Loucy (cell line): Measurements from ENCODE around the gene LUZP2.

ENCODE experiments used
- H2AFZ ChIP-seq: fragments of 200-600 bp; sonication (generic); 2 replicates; pipeline ENCODE4 v1.6.0; 2016; ENCODE audit warnings: antibody characterized with exemption, mild to moderate bottlenecking, low read length, moderate library complexity
- H3F3A ChIP-seq: fragments of 200-600 bp; 2 replicates; pipeline ENCODE4 v1.6.0; 2016; ENCODE audit warnings: antibody characterized with exemption, low read depth, mild to moderate bottlenecking
- H3K27me3 ChIP-seq: fragments of 200-600 bp; sonication (generic); 2 replicates; pipeline ENCODE4 v1.6.1; 2014; ENCODE audit warnings: low read length, mild to moderate bottlenecking; ENCODE audit not compliant: insufficient read depth, poor library complexity, severe bottlenecking
- H3K36me3 ChIP-seq: fragments of 200-600 bp; sonication (generic); 2 replicates; pipeline ENCODE4 v1.6.1; 2016; ENCODE audit warnings: low read length; ENCODE audit not compliant: insufficient read depth
- H3K4me1 ChIP-seq: fragments of 200-600 bp; sonication (generic); 2 replicates; pipeline ENCODE4 v1.5.1; 2014; ENCODE audit warnings: low read length, mild to moderate bottlenecking; ENCODE audit not compliant: insufficient read depth, poor library complexity, severe bottlenecking
- H3K4me2 ChIP-seq: fragments of 200-600 bp; sonication (generic); 2 replicates; pipeline ENCODE4 v1.6.0; 2014; ENCODE audit warnings: antibody characterized with exemption, low read length, low read depth, mild to moderate bottlenecking; ENCODE audit not compliant: poor library complexity, severe bottlenecking
- H3K4me3 ChIP-seq: fragments of 200-600 bp; sonication (generic); 2 replicates; pipeline ENCODE4 v1.5.1; 2014; ENCODE audit warnings: low read length, mild to moderate bottlenecking, mixed read lengths; ENCODE audit not compliant: poor library complexity, severe bottlenecking
- H3K79me2 ChIP-seq: fragments of 200-600 bp; sonication (generic); 2 replicates; pipeline ENCODE4 v1.6.1; 2014; ENCODE audit warnings: low read length; ENCODE audit not compliant: insufficient read depth
- H3K9ac ChIP-seq: fragments of 200-600 bp; sonication (generic); 2 replicates; pipeline ENCODE4 v1.6.0; 2014; ENCODE audit warnings: mild to moderate bottlenecking, low read depth, low read length, moderate library complexity; ENCODE audit not compliant: poor library complexity, severe bottlenecking
- H3K9me2 ChIP-seq: fragments of 200-600 bp; sonication (generic); replicated peaks from 2 replicates; pipeline ENCODE4 v1.6.1; 2016; ENCODE audit warnings: low read depth, low read length, mixed read lengths
- H3K9me3 ChIP-seq: fragments of 200-600 bp; sonication (generic); 2 replicates; pipeline ENCODE4 v1.6.1; 2014; ENCODE audit warnings: mild to moderate bottlenecking, antibody characterized with exemption, low read length, low read depth; ENCODE audit not compliant: insufficient read depth
- H4K20me1 ChIP-seq: fragments of 200-600 bp; sonication (generic); 2 replicates; pipeline ENCODE4 v1.6.0; 2014; ENCODE audit warnings: antibody characterized with exemption, low read length, mild to moderate bottlenecking; ENCODE audit not compliant: insufficient read depth, poor library complexity, severe bottlenecking
- EZH2phosphoT487 ChIP-seq: fragments of 200-600 bp; IDR thresholded peaks from 2 replicates; pipeline ENCODE4 v1.6.1; 2018; ENCODE audit warnings: antibody characterized with exemption, mild to moderate bottlenecking, moderate library complexity, borderline replicate concordance
- TF ChIP-seq, protein P1 (sequence below): fragments of 200-600 bp; sonication (generic); conservative IDR thresholded peaks from 2 replicates; pipeline ENCODE4 v1.5.1; 2014; ENCODE audit warnings: mild to moderate bottlenecking, antibody characterized with exemption, low read length

LUZP2 gene

DNA sequence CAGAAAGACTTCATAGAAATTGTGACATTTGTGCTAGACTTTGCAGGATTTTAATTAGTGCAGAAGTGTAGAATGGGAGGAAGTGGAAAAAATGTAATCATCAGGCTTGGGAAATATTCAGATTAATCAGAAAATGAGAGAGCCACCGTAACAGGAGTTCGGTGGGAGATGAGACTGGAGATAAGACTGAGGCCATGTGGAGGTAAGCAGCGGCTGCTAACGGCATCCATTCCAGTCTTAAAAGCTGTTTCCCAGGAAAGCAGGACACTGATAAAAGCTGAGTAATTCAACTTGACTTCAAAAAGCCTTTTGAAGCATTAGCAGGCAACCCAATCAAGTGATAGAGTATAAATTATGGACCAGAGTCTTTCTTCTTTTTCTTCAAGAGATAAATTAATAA lies 369.9 kb downstream of the LUZP2 start:
- H3K9ac ChIP-seq, result no peak overlapping the region
- no peaks in the 10 kb centered on the region for H3K9me2 ChIP-seq
- TF ChIP-seq EZH2phosphoT487, result no peak
- TF ChIP-seq, protein P1, sequence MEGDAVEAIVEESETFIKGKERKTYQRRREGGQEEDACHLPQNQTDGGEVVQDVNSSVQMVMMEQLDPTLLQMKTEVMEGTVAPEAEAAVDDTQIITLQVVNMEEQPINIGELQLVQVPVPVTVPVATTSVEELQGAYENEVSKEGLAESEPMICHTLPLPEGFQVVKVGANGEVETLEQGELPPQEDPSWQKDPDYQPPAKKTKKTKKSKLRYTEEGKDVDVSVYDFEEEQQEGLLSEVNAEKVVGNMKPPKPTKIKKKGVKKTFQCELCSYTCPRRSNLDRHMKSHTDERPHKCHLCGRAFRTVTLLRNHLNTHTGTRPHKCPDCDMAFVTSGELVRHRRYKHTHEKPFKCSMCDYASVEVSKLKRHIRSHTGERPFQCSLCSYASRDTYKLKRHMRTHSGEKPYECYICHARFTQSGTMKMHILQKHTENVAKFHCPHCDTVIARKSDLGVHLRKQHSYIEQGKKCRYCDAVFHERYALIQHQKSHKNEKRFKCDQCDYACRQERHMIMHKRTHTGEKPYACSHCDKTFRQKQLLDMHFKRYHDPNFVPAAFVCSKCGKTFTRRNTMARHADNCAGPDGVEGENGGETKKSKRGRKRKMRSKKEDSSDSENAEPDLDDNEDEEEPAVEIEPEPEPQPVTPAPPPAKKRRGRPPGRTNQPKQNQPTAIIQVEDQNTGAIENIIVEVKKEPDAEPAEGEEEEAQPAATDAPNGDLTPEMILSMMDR, result no peak
- H3K27me3 ChIP-seq, result no peaks in the 10 kb centered on the region
- no peaks in the 10 kb centered on the region for H3K36me3 ChIP-seq
- no peak overlapping the region for H3K4me3 ChIP-seq
- no peaks in the 10 kb centered on the region for H3K79me2 ChIP-seq
- H3K4me1 ChIP-seq, result no peaks in the 10 kb centered on the region
- no peaks in the 10 kb centered on the region for H3F3A ChIP-seq
- H4K20me1 ChIP-seq, result no peaks in the 10 kb centered on the region
- H3K9me3 ChIP-seq, result no peaks in the 10 kb centered on the region
- no peak overlapping the region for H2AFZ ChIP-seq
- H3K4me2 ChIP-seq, result no peak overlapping the region

DNA sequence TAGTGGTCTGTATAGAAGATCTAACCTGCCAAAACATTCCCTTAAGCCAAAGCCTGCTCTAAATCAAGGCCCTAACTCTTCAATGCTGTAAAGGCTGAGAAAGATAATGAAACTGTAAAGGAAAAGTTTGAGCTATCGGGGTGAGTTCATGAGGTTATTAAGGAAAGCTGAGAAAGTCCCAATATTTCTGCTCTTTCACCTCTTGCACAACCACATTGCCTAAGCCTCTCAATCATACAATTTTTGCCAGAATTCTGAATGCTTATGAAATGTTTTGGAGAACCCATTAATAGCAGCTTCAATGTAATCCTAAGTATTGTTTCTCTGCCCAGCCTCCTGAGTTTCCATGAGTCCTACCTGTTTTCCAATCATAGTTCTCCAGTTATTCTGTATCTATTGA lies 373.2 kb downstream of the LUZP2 start:
- H3K4me2 ChIP-seq, result no peak overlapping the region
- H3K9me3 ChIP-seq, result no peaks in the 10 kb centered on the region
- no peak overlapping the region for H3K4me3 ChIP-seq
- H3K36me3 ChIP-seq, result no peaks in the 10 kb centered on the region
- H3K9me2 ChIP-seq, result no peaks in the 10 kb centered on the region
- H3K27me3 ChIP-seq, result no peaks in the 10 kb centered on the region
- no peak for TF ChIP-seq EZH2phosphoT487
- TF ChIP-seq, protein P1, result no peak
- no peaks in the 10 kb centered on the region for H4K20me1 ChIP-seq
- H3F3A ChIP-seq, result no peaks in the 10 kb centered on the region
- H3K79me2 ChIP-seq, result no peaks in the 10 kb centered on the region
- H2AFZ ChIP-seq, result no peak overlapping the region
- H3K9ac ChIP-seq, result no peak overlapping the region
- H3K4me1 ChIP-seq, result no peaks in the 10 kb centered on the region

DNA sequence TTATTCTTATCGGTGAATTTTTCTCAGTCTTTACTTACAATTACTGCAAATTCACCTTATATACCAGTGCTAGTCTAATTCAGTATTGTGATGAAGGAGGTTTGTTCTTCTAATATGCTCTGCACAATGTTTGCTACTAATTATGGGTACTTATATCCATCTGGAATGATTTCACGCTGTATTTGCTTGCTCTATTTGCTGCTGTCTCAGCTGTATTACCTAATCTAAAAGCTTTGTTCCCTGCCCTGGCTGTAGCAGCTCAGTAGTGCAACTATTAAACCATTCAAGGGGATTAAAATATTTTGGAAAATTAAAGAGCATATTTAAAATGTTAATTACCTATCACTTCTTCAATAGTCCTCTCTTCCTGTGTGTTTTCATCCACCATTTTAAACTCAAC lies 375.3 kb downstream of the LUZP2 start:
- TF ChIP-seq, protein P1, result no peak
- TF ChIP-seq EZH2phosphoT487, result no peak
- Histone ChIP-seq H3K9me3 (no peaks in the 10 kb centered on the region), H3K79me2 (no peaks in the 10 kb centered on the region), H3K4me2 (no peak overlapping the region), H3K9ac (no peak overlapping the region), H2AFZ (no peak overlapping the region), H3K36me3 (no peaks in the 10 kb centered on the region), H3F3A (no peaks in the 10 kb centered on the region), H4K20me1 (no peaks in the 10 kb centered on the region), H3K4me1 (no peaks in the 10 kb centered on the region), H3K27me3 (no peaks in the 10 kb centered on the region), H3K4me3 (no peak overlapping the region), H3K9me2 (no peaks in the 10 kb centered on the region)
